Uterus (tissue), 2 donors: ENCODE measurements around the gene CDKL5.

Experiments used
- CTCF ChIP-seq, 4 experiments: fragments of 200-600 bp in 2 of 4; fragments of 450-650 bp in 2 of 4; sonication (generic) in 2 of 4; IDR thresholded peaks; one replicate each; pipeline ENCODE4 v1.5.1; 2016 to 2019; ENCODE audit warnings: antibody characterized with exemption in 4 of 4, mild to moderate bottlenecking in 2 of 4, moderate library complexity in 1 of 4
- POLR2A ChIP-seq, 2 donors: fragments of 450-650 bp; IDR thresholded peaks; one replicate each; pipeline ENCODE4 v1.6.1; 2016; ENCODE audit warnings: antibody characterized with exemption in 2 of 2, mild to moderate bottlenecking in 1 of 2, moderate library complexity in 1 of 2

GRCh38 chrX:18582910-18583493, 157.6 kb downstream of the CDKL5 start:
- TF ChIP-seq CTCF (IDR thresholded peaks at IDR 0.05) (no peak), POLR2A (IDR thresholded peaks at IDR 0.05) (no peak)
